ENCODE data around the gene ZNF496.

GRCh38 chr1:247295746-247296145, 35.9 kb downstream of the ZNF496 start:
- TF ChIP-seq, protein P1, sequence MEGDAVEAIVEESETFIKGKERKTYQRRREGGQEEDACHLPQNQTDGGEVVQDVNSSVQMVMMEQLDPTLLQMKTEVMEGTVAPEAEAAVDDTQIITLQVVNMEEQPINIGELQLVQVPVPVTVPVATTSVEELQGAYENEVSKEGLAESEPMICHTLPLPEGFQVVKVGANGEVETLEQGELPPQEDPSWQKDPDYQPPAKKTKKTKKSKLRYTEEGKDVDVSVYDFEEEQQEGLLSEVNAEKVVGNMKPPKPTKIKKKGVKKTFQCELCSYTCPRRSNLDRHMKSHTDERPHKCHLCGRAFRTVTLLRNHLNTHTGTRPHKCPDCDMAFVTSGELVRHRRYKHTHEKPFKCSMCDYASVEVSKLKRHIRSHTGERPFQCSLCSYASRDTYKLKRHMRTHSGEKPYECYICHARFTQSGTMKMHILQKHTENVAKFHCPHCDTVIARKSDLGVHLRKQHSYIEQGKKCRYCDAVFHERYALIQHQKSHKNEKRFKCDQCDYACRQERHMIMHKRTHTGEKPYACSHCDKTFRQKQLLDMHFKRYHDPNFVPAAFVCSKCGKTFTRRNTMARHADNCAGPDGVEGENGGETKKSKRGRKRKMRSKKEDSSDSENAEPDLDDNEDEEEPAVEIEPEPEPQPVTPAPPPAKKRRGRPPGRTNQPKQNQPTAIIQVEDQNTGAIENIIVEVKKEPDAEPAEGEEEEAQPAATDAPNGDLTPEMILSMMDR (IDR thresholded peaks at IDR 0.05; ENCODE audit: borderline replicate concordance, extremely low read depth, low read length, poor library complexity, severe bottlenecking): no peak
- no peak for TF ChIP-seq EZH2 (IDR thresholded peaks at IDR 0.05; ENCODE audit: borderline replicate concordance, low read depth, low read length, severe bottlenecking)
